ENCODE results near the gene FGF21.

The FGF21 gene

GRCh38 chr19:48757089-48757675, 1.9 kb downstream of the FGF21 start:
- H3K27ac ChIP-seq (ENCODE audit: extremely low read depth, low read depth, low read length): no peak overlapping the region
- H3K4me3 ChIP-seq (ENCODE audit: low read depth, low read length): no peak overlapping the region
- H3K36me3 ChIP-seq (ENCODE audit: control insufficient read depth in 2 of 2, insufficient read depth in 1 of 2, low read length in 2 of 2): no peaks in the 10 kb centered on the region
- POLR2A ChIA-PET: no interaction called here
- H3K9me3 ChIP-seq (ENCODE audit: control insufficient read depth, insufficient read depth, low read depth, low read length): no peaks in the 10 kb centered on the region
- TF ChIP-seq BCL11A (tag by site-specific recombination; IDR thresholded peaks at IDR 0.05; ENCODE audit: low read depth) (no peak), ZBTB20 (tag by site-specific recombination; IDR thresholded peaks at IDR 0.05) (peak; percentile 34; the same call in 1 of the 2 replicates)
- CTCF ChIA-PET: no interaction called here
- H3K4me1 ChIP-seq (ENCODE audit: control insufficient read depth, insufficient read depth, low read length): peaks cover 1% of the 10 kb centered on the region; the same call in 1 of the 2 replicates

DNA sequence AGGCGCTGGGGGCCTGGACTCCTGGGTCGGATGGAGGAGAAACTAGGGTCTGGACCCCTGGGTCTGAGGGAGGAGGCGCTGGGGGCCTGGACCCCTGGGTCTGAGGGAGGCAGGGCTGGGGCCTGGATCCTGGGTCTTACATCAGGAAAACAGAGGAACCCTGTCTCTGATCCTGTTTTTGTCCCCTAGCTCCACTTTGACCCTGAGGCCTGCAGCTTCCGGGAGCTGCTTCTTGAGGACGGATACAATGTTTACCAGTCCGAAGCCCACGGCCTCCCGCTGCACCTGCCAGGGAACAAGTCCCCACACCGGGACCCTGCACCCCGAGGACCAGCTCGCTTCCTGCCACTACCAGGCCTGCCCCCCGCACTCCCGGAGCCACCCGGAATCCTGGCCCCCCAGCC, 2.4 kb downstream of the FGF21 start:
- ChIA-PET CTCF (interaction anchor here (0.6 to 1.4 kb wide), 2 partner anchors 30 to 426 kb away, joined by 3 to 9 read pairs; no protein-coding TSS in a partner anchor), POLR2A (no interaction called here)
- no peaks in the 10 kb centered on the region; the same call in 1 of the 2 replicates for H3K4me1 ChIP-seq (ENCODE audit: control insufficient read depth, insufficient read depth, low read length)
- no peaks in the 10 kb centered on the region for H3K9me3 ChIP-seq (ENCODE audit: control insufficient read depth, insufficient read depth, low read depth, low read length)
- H3K27ac ChIP-seq (ENCODE audit: extremely low read depth, low read depth, low read length): no peak overlapping the region
- TF ChIP-seq ZNF2 (tag by site-specific recombination; IDR thresholded peaks at IDR 0.05): no peak
- no peak for TF ChIP-seq ZNF658 (tag by site-specific recombination; IDR thresholded peaks at IDR 0.05)
- TF ChIP-seq, protein P1, sequence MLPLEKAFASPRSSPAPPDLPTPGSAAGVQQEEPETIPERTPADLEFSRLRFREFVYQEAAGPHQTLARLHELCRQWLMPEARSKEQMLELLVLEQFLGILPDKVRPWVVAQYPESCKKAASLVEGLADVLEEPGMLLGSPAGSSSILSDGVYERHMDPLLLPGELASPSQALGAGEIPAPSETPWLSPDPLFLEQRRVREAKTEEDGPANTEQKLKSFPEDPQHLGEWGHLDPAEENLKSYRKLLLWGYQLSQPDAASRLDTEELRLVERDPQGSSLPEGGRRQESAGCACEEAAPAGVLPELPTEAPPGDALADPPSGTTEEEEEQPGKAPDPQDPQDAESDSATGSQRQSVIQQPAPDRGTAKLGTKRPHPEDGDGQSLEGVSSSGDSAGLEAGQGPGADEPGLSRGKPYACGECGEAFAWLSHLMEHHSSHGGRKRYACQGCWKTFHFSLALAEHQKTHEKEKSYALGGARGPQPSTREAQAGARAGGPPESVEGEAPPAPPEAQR (tag by site-specific recombination; IDR thresholded peaks at IDR 0.05): no peak
- TF ChIP-seq PRDM2 (tag by site-specific recombination; IDR thresholded peaks at IDR 0.05; ENCODE audit: borderline replicate concordance): no peak
- TF ChIP-seq ZNF449 (tag by site-specific recombination; IDR thresholded peaks at IDR 0.05): no peak
- no peak for TF ChIP-seq ZNF747 (tag by site-specific recombination; IDR thresholded peaks at IDR 0.05)
- no peak for TF ChIP-seq EGR2 (tag by site-specific recombination; IDR thresholded peaks at IDR 0.05; ENCODE audit: low read depth)
- H3K36me3 ChIP-seq (ENCODE audit: control insufficient read depth in 2 of 2, insufficient read depth in 1 of 2, low read length in 2 of 2): no peaks in the 10 kb centered on the region
- no peak overlapping the region for H3K4me3 ChIP-seq (ENCODE audit: low read depth, low read length)

DNA sequence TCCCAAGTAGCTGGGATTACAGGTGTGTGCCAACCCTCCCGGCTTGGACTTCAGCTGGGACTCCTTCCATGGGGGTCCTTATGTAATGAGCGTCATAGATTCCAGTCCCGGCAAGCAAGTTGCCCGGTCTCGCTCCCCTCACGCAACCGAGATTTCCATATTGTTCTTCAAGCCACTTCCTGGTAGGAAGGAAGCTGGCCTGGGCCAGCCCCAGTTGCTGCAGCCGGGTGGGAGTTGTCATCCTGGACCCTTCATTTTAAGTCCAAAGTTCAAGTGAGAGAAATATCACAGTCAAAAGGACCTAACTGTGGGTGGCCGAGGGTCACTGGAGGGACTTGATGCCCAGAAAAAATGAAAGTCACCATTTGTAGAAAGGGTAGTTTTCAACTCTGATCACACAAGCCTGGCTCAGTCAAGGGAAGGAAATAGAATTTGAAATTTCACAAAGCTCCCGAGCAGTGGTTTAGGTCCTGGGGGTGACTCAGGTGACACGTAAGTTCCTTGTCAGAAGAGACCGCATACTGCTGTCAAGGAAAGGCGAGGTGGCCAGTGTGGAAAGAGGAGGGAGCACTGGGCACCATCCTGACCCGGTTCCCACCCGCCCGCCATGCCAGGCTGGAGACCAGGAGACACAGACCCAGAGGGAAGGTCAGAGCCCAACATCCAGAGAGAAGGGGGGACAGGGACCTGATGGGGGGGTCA, 5.3 kb downstream of the FGF21 start:
- Histone ChIP-seq H3K4me1 (ENCODE audit: control insufficient read depth, insufficient read depth, low read length) (no peaks in the 10 kb centered on the region), H3K27ac (ENCODE audit: extremely low read depth, low read depth, low read length) (no peak overlapping the region), H3K4me3 (ENCODE audit: low read depth, low read length) (no peak overlapping the region), H3K9me3 (ENCODE audit: control insufficient read depth, insufficient read depth, low read depth, low read length) (no peaks in the 10 kb centered on the region), H3K36me3 (ENCODE audit: control insufficient read depth in 2 of 2, insufficient read depth in 1 of 2, low read length in 2 of 2) (no peaks in the 10 kb centered on the region)
- POLR2A ChIA-PET: interaction anchor here (1.9 kb wide), 1 partner anchor 13 kb away, joined by 5 read pairs; no protein-coding TSS in a partner anchor
- CTCF ChIA-PET: interaction anchor here (0.7 kb wide), 1 partner anchor 822 kb away, joined by 4 read pairs; no protein-coding TSS in a partner anchor
- TF ChIP-seq, protein P2, sequence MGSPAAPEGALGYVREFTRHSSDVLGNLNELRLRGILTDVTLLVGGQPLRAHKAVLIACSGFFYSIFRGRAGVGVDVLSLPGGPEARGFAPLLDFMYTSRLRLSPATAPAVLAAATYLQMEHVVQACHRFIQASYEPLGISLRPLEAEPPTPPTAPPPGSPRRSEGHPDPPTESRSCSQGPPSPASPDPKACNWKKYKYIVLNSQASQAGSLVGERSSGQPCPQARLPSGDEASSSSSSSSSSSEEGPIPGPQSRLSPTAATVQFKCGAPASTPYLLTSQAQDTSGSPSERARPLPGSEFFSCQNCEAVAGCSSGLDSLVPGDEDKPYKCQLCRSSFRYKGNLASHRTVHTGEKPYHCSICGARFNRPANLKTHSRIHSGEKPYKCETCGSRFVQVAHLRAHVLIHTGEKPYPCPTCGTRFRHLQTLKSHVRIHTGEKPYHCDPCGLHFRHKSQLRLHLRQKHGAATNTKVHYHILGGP (tag by site-specific recombination; IDR thresholded peaks at IDR 0.05): no peak
- TF ChIP-seq ZFP3 (tag by site-specific recombination; IDR thresholded peaks at IDR 0.05; ENCODE audit: low read depth): no peak
- no peak for TF ChIP-seq ZBTB17 (tag by site-specific recombination; IDR thresholded peaks at IDR 0.05)
- TF ChIP-seq ZNF266 (tag by site-specific recombination; IDR thresholded peaks at IDR 0.05; ENCODE audit: low read depth): no peak
- TF ChIP-seq ZFHX2 (tag by site-specific recombination; conservative IDR thresholded peaks at IDR 0.05): no peak
- no peak for TF ChIP-seq YY2 (tag by site-specific recombination; IDR thresholded peaks at IDR 0.05)
- TF ChIP-seq, protein P3, sequence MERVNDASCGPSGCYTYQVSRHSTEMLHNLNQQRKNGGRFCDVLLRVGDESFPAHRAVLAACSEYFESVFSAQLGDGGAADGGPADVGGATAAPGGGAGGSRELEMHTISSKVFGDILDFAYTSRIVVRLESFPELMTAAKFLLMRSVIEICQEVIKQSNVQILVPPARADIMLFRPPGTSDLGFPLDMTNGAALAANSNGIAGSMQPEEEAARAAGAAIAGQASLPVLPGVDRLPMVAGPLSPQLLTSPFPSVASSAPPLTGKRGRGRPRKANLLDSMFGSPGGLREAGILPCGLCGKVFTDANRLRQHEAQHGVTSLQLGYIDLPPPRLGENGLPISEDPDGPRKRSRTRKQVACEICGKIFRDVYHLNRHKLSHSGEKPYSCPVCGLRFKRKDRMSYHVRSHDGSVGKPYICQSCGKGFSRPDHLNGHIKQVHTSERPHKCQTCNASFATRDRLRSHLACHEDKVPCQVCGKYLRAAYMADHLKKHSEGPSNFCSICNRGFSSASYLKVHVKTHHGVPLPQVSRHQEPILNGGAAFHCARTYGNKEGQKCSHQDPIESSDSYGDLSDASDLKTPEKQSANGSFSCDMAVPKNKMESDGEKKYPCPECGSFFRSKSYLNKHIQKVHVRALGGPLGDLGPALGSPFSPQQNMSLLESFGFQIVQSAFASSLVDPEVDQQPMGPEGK (tag by site-specific recombination; IDR thresholded peaks at IDR 0.05): no peak
- no peak for TF ChIP-seq ZNF202 (tag by site-specific recombination; IDR thresholded peaks at IDR 0.05; ENCODE audit: borderline replicate concordance)
